PC-3 (cell line): ENCODE measurements around the gene DISC1.

ENCODE experiments used
- EZH2 ChIP-seq: fragments of 300-600 bp; sonication (generic); IDR thresholded peaks from one replicate; pipeline ENCODE4 v1.6.1; 2017; ENCODE audit warnings: antibody characterized with exemption, mild to moderate bottlenecking, low read length; ENCODE audit not compliant: unreplicated experiment
- EZH2phosphoT487 ChIP-seq: fragments of 300-600 bp; sonication (generic); IDR thresholded peaks from 2 replicates; pipeline ENCODE4 v1.6.1; 2018; ENCODE audit warnings: mild to moderate bottlenecking, antibody characterized with exemption, low read length, borderline replicate concordance
- TF ChIP-seq, protein P1 (sequence below): fragments of 300-600 bp; sonication (generic); conservative IDR thresholded peaks from 2 replicates; pipeline ENCODE4 v1.5.1; 2017; ENCODE audit warnings: antibody characterized with exemption, low read depth, mild to moderate bottlenecking, low read length

DNA sequence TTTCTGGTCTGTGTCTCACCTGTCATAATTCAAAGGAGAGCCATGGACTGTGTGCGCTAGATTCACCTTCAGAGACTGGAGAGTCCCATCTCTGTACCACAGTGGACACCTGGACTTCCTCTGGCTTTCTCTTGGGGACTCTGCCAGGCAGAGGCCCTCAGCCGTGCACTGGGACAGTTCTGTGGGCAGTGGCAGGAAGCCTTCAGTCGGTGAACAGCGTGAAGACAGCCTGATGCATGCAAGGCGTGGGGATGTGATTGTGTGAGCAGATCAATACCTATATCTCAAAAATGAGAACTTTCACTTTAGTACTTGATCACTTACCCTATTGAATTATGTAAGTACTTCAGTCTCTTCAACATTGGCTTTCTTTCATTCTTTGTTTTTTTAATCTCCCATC, 245.3 kb downstream of the DISC1 start:
- TF ChIP-seq, protein P1, sequence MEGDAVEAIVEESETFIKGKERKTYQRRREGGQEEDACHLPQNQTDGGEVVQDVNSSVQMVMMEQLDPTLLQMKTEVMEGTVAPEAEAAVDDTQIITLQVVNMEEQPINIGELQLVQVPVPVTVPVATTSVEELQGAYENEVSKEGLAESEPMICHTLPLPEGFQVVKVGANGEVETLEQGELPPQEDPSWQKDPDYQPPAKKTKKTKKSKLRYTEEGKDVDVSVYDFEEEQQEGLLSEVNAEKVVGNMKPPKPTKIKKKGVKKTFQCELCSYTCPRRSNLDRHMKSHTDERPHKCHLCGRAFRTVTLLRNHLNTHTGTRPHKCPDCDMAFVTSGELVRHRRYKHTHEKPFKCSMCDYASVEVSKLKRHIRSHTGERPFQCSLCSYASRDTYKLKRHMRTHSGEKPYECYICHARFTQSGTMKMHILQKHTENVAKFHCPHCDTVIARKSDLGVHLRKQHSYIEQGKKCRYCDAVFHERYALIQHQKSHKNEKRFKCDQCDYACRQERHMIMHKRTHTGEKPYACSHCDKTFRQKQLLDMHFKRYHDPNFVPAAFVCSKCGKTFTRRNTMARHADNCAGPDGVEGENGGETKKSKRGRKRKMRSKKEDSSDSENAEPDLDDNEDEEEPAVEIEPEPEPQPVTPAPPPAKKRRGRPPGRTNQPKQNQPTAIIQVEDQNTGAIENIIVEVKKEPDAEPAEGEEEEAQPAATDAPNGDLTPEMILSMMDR, result no peak
- TF ChIP-seq EZH2 (no peak), EZH2phosphoT487 (no peak)
